Colonic mucosa (tissue), 4 donors: ENCODE measurements around the gene FTSJ1. TPM values are rescaled to one million over a fixed set of nuclear protein-coding genes. Genes with fewer than 3 reads are reported as not detected.

ENCODE experiments used
- DNase-seq: peaks from one replicate; pipeline ENCODE4 v3.0.0-alpha.2; 2020
- H3K27ac ChIP-seq: fragments of 200-600 bp; one replicate; pipeline ENCODE4 v1.8.0; 2021
- H3K27me3 ChIP-seq: fragments of 200-600 bp; one replicate; pipeline ENCODE4 v1.8.0; 2021
- H3K36me3 ChIP-seq: fragments of 200-600 bp; one replicate; pipeline ENCODE4 v1.8.0; 2021
- H3K4me1 ChIP-seq: fragments of 200-600 bp; one replicate; pipeline ENCODE4 v1.8.0; 2021; ENCODE audit warnings: mild to moderate bottlenecking
- H3K4me3 ChIP-seq: fragments of 200-600 bp; one replicate; pipeline ENCODE4 v1.8.0; 2021
- H3K9ac ChIP-seq, 2 donors: one replicate each; pipeline ENCODE4 v1.7.0; 2013; ENCODE audit warnings: control low read depth in 2 of 2, low read depth in 2 of 2, low read length in 2 of 2
- H3K9me3 ChIP-seq: fragments of 200-600 bp; one replicate; pipeline ENCODE4 v1.8.0; 2021
- intact Hi-C: fragments of 100-400 bp; cut with DNase I; formaldehyde crosslinking; loops from one replicate; pipeline ENCODE4 v1.14.1; 2022
- total RNA-seq, 2 donors: library from RNA; stranded (reverse); fragmentation: NEBNext Ultra II Directional in 1 of 2; extraction: Animal tissue kit (Norgen Biotek cat#: 25700) in 1 of 2; gene quantifications; one replicate each; pipeline ENCODE4 v1.2.1, GENCODE V29; 2021
- TF ChIP-seq, protein P1 (sequence below): fragments of 200-600 bp; IDR thresholded peaks from one replicate; pipeline ENCODE4 v1.8.0; 2022; ENCODE audit warnings: antibody characterized with exemption, mild to moderate bottlenecking
- donor health status: healthy.
- donor health status: DM: no; HTN: no; CAD: no.
- donor health status: DM: no; HTN: no; CAD: no.

The FTSJ1 gene
- total RNA-seq, 2 donors from 2014 or later, result 18.0 to 38.7 TPM

DNA sequence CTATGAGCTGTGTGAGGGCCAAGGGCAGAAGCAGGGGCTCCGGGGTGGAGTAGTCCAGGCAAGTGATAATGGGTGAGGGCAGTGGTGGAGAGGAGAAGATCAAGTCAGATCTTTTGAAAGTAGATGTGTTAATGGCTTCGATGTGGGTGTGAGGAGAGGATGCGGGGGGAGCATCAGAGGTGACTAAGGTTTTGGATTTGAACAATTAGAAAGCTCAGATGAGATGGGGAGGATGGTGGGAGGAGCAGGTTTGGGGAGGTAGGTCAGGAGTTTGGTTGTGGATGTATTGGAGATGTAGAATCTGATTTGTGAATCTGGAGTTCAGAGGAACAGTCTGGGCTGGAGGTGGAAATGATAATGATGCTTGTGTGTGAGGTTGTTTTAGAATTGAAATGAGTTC, 4.6 kb downstream of the FTSJ1 start:
- no peaks in the 10 kb centered on the region for H3K36me3 ChIP-seq
- TF ChIP-seq, protein P1, sequence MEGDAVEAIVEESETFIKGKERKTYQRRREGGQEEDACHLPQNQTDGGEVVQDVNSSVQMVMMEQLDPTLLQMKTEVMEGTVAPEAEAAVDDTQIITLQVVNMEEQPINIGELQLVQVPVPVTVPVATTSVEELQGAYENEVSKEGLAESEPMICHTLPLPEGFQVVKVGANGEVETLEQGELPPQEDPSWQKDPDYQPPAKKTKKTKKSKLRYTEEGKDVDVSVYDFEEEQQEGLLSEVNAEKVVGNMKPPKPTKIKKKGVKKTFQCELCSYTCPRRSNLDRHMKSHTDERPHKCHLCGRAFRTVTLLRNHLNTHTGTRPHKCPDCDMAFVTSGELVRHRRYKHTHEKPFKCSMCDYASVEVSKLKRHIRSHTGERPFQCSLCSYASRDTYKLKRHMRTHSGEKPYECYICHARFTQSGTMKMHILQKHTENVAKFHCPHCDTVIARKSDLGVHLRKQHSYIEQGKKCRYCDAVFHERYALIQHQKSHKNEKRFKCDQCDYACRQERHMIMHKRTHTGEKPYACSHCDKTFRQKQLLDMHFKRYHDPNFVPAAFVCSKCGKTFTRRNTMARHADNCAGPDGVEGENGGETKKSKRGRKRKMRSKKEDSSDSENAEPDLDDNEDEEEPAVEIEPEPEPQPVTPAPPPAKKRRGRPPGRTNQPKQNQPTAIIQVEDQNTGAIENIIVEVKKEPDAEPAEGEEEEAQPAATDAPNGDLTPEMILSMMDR, result no peak
- H3K4me1 ChIP-seq, result no peaks in the 10 kb centered on the region
- no peak overlapping the region for H3K9ac ChIP-seq
- no peaks in the 10 kb centered on the region for H3K9me3 ChIP-seq
- intact Hi-C loops, result no loop called here
- no peak overlapping the region for H3K4me3 ChIP-seq
- no peaks in the 10 kb centered on the region for H3K27me3 ChIP-seq
- H3K27ac ChIP-seq, result no peak overlapping the region
- no peak for DNase-seq

DNA sequence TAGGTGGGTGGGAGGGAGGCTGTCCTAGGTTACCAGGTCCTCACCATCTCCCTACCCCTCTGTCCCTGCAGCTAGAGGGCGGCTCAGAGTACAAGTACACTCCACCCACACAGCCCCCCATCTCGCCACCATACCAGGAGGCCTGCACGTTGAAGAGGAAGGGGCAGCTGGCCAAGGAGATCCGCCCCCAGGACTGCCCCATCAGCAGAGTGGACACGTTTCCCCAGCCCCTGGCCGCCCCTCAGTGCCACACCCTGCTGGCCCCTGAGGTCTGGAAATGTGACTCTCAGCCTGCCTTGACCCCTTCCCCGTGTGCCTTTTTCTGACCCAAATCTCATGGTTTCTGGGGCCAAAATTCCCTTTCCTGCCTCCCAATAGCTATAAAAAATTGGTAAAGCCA, 6.5 kb downstream of the FTSJ1 start:
- DNase-seq, result no peak
- Histone ChIP-seq H3K27ac (no peak overlapping the region), H3K27me3 (no peaks in the 10 kb centered on the region), H3K36me3 (no peaks in the 10 kb centered on the region), H3K4me1 (no peaks in the 10 kb centered on the region), H3K4me3 (no peak overlapping the region), H3K9ac (no peak overlapping the region), H3K9me3 (no peaks in the 10 kb centered on the region)
- TF ChIP-seq, protein P1, result no peak
- intact Hi-C loops, result no loop called here

DNA sequence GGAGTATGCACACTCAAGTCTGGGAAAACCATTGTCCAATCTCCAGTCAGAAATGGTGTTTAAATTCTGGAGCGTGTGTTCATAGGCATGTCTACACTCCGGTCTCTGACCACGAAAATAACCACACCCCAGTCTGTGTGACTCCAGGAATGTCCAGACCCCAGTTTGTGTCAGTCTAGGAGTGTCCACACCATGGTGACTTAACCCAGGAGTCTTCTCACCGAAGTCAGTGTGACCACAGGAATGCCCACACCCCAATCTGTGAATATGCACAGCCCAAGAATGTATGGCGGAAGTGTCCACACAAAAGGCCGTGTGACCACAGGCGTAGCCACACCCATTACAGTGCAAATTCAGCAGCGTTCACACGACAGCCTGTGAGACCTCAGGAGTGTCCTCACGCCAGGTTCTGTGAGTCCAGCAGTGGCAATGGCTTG, 11.4 kb downstream of the FTSJ1 start:
- Histone ChIP-seq H3K9me3 (no peaks in the 10 kb centered on the region), H3K4me1 (no peaks in the 10 kb centered on the region), H3K27me3 (no peaks in the 10 kb centered on the region), H3K36me3 (no peaks in the 10 kb centered on the region), H3K27ac (no peak overlapping the region), H3K4me3 (no peak overlapping the region), H3K9ac (no peak overlapping the region)
- TF ChIP-seq, protein P1, result no peak
- intact Hi-C loops, result no loop called here
- DNase-seq, result no peak

DNA sequence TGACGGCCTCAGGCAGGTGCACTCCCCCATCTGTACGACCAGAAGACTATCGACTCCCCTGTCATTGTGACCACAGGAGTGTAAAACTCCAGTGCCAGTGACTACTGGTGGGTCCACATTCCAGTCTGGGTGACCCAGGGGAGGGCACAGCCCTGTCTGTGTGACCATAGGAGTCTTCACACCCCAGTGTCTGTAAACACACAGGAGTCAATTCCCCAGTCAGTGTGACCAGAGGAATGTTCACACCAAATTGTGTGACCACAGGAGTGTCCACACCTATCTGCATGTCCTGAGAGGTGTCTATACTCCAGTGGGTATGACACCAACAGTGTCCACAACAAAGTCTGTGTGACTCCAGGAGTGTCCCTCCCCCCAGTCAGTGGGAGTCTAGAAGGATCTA, 12.0 kb downstream of the FTSJ1 start:
- no peak overlapping the region for H3K9ac ChIP-seq
- TF ChIP-seq, protein P1, result no peak
- no peak overlapping the region for H3K4me3 ChIP-seq
- no peak for DNase-seq
- intact Hi-C loops, result no loop called here
- no peaks in the 10 kb centered on the region for H3K36me3 ChIP-seq
- H3K27me3 ChIP-seq, result no peaks in the 10 kb centered on the region
- no peak overlapping the region for H3K27ac ChIP-seq
- no peaks in the 10 kb centered on the region for H3K9me3 ChIP-seq
- no peaks in the 10 kb centered on the region for H3K4me1 ChIP-seq

DNA sequence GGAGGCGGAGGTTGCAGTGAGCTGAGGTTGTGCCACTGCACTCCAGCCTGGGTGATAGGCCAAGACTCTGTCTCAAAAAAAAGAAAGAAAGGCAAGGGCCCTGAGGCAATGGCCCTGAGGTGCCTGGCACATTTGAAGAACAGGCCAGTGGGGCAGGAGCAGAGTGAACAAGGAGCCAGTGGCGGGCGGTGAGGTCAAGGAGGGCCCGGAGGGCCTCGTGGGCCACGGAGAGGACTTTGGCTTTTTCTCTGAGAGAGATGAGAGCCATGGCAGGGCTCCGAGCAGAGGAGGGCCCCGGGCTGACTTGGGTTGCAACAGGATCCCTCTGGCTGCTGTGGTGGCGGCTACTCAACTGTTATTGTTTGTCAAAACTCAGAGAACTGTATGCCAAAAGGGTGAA, 13.3 kb downstream of the FTSJ1 start:
- TF ChIP-seq, protein P1, result no peak
- H3K27me3 ChIP-seq, result no peaks in the 10 kb centered on the region
- no peak overlapping the region for H3K27ac ChIP-seq
- H3K9ac ChIP-seq, result no peak overlapping the region
- H3K4me3 ChIP-seq, result no peak overlapping the region
- intact Hi-C loops, result no loop called here
- H3K9me3 ChIP-seq, result no peaks in the 10 kb centered on the region
- no peaks in the 10 kb centered on the region for H3K36me3 ChIP-seq
- H3K4me1 ChIP-seq, result no peaks in the 10 kb centered on the region
- DNase-seq, result no peak

DNA sequence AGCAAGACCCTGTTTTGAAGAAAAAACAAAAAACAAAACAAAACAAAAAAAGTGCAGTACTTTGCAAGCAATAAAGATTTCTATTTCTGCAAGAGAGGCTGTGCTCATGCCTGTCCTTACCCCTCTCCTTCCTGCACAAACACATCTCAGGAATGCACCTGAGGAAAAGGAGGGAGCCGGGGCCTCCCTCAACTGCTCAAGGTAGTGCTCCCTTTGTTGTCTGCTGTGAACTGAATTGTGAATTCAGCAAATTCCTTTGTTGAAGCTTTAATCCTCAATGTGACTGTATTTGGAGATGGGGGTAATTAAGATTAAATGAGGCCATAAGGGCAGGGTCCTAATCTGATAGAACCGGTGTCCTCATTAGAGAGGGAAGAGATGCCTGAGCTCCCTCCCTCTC, 13.9 kb downstream of the FTSJ1 start:
- Histone ChIP-seq H3K27me3 (no peaks in the 10 kb centered on the region), H3K36me3 (no peaks in the 10 kb centered on the region), H3K9me3 (no peaks in the 10 kb centered on the region), H3K27ac (no peak overlapping the region), H3K9ac (no peak overlapping the region), H3K4me1 (no peaks in the 10 kb centered on the region), H3K4me3 (no peak overlapping the region)
- no peak for DNase-seq
- TF ChIP-seq, protein P1, result no peak
- intact Hi-C loops, result loop anchor here (10.0 kb wide), 1 partner anchor 405 kb away; no protein-coding TSS in a partner anchor
